HG03571 (cell line): Measurements from ENCODE around the gene TTC23L.
"Not testable (repeated sequence)": the region's sequence is repeated elsewhere in the genome, so short reads cannot be mapped to it uniquely, and the experiment has no call there.

ENCODE experiments used
- ATAC-seq: cut with Tn5 transposase; IDR thresholded peaks from one replicate; pipeline ENCODE4 v1.9.1; 2021; ENCODE audit not compliant: unreplicated experiment

TTC23L gene

GRCh38 chr5:34915856-34916192 lies 76.9 kb downstream of the TTC23L start:
- ATAC-seq: peak; percentile 13

GRCh38 chr5:34916518-34916917 lies 77.6 kb downstream of the TTC23L start:
- no peak for ATAC-seq

- no peak for ATAC-seq
These were observed 79.1 kb downstream of the TTC23L start for GRCh38 chr5:34918025-34918424.

- no peak for ATAC-seq
These were observed 80.1 kb downstream of the TTC23L start for GRCh38 chr5:34919077-34919476.

- ATAC-seq: not testable (repeated sequence)
These were observed 84.3 kb downstream of the TTC23L start for GRCh38 chr5:34923256-34923655.

GRCh38 chr5:34923694-34924461 lies 84.9 kb downstream of the TTC23L start:
- peak; percentile 65 for ATAC-seq

GRCh38 chr5:34924462-34924765 lies 85.5 kb downstream of the TTC23L start:
- ATAC-seq: no peak

- ATAC-seq: no peak
These were observed 87.4 kb downstream of the TTC23L start for GRCh38 chr5:34926318-34926888.

GRCh38 chr5:34927785-34928184 lies 88.8 kb downstream of the TTC23L start:
- ATAC-seq: no peak

GRCh38 chr5:34928267-34928666 lies 89.3 kb downstream of the TTC23L start:
- ATAC-seq: no peak

- ATAC-seq: peak; percentile 88
These were observed 90.3 kb downstream of the TTC23L start, which contains the start of gene DNAJC21 for GRCh38 chr5:34929134-34929719. TSS of gene DNAJC21 (plus strand) at chr5:34929559. CDS start at chr5:34929820, 261 bp downstream.

- peak; percentile 67 for ATAC-seq
These were observed 90.9 kb downstream of the TTC23L start for GRCh38 chr5:34929720-34930461.

- ATAC-seq: no peak
These were observed 91.5 kb downstream of the TTC23L start for GRCh38 chr5:34930462-34930844.

GRCh38 chr5:34930870-34931269 lies 91.9 kb downstream of the TTC23L start:
- no peak for ATAC-seq

- no peak for ATAC-seq
These were observed 94.0 kb downstream of the TTC23L start for GRCh38 chr5:34932947-34933346.

- ATAC-seq: no peak
These were observed 103.0 kb downstream of the TTC23L start for GRCh38 chr5:34941936-34942335.

GRCh38 chr5:34944044-34944443 lies 105.1 kb downstream of the TTC23L start:
- no peak for ATAC-seq

GRCh38 chr5:34944460-34945047 lies 105.6 kb downstream of the TTC23L start:
- ATAC-seq: no peak
